ENCODE measurements around the gene CDK17.

DNA sequence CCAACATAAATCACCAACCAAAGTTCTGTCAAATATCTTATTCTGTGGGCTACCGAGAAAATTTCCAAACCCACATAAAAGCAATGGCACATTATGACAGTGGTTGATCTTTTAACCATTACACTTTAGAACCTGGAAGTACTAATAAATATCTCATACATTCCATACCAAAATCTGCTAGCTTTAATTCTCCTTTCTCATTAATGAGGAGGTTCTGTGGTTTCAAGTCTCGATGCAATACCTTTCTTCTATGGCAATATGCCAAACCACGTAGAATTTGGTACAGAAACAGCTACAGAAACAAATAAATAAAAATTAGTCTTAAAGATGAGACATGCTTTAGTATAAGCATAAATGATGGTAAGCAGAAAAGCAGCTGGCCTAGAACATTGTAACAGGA lies 105.4 kb downstream of the CDK17 start:
- no peak for TF ChIP-seq YY1 (IDR thresholded peaks at IDR 0.05; ENCODE audit: insufficient read depth, insufficient read length)
- TF ChIP-seq ZNF274 (IDR thresholded peaks at IDR 0.05; ENCODE audit: low read depth, low read length) = no peak
- no peak for TF ChIP-seq SUZ12 (IDR thresholded peaks at IDR 0.05; ENCODE audit: extremely low read depth, insufficient read depth, insufficient read length)

Data from NT2/D1 (cell line).